IMR-90 (cell line): ENCODE data around the gene PPM1G. TPM values are rescaled to one million over a fixed set of nuclear protein-coding genes. Genes with fewer than 3 reads are reported as not detected.

Source experiments
- ATAC-seq: fragments of 200-7000 bp; cut with Tn5 transposase; 2 replicates; pipeline ENCODE4 v1.9.1; 2020; ENCODE audit warnings: low read depth, mild to moderate bottlenecking, moderate library complexity
- BruUV-seq: library from RNA; stranded (reverse); fragments of 400-500 nt; replicated peaks from 2 replicates; lab custom pipeline; 2021; lab: Mats Ljungman, UMichigan
- CTCF ChIA-PET: fragments of 300-600 bp; formaldehyde crosslinking; extraction: SDS; loops from one replicate; lab custom pipeline; 2021; ENCODE audit warnings: antibody characterized with exemption; lab: Yijun Ruan, JAX
- POLR2A ChIA-PET: fragments of 300-600 bp; sonication (Branson Sonifier 250); formaldehyde crosslinking; loops from one replicate; lab custom pipeline; 2022; ENCODE audit warnings: antibody characterized with exemption; ENCODE audit not compliant: unreplicated experiment; lab: Charles Lee
- DNase-seq: peaks from one replicate; pipeline ENCODE4 v3.0.0; 2013
- H2AFZ ChIP-seq: replicated peaks from 2 replicates; pipeline ENCODE3; 2013; ENCODE audit warnings: low read length, mild to moderate bottlenecking; ENCODE audit not compliant: poor library complexity
- H2AK5ac ChIP-seq: 2 replicates; pipeline ENCODE4 v1.6.1; 2013; ENCODE audit warnings: low read depth, low read length, inconsistent platforms
- H2AK9ac ChIP-seq: replicated peaks from 2 replicates; pipeline ENCODE3; 2013; ENCODE audit warnings: mild to moderate bottlenecking, low read depth, low read length, moderate library complexity; ENCODE audit not compliant: poor library complexity
- H2BK120ac ChIP-seq: 2 replicates; pipeline ENCODE4 v1.6.1; 2013; ENCODE audit warnings: low read depth, low read length, inconsistent platforms
- H2BK15ac ChIP-seq: 3 replicates; pipeline ENCODE4 v1.6.1; 2013; ENCODE audit warnings: low read depth, low read length, inconsistent platforms
- H2BK20ac ChIP-seq: 2 replicates; pipeline ENCODE4 v1.6.1; 2013; ENCODE audit warnings: low read depth, mild to moderate bottlenecking, inconsistent platforms, low read length, moderate library complexity
- H2BK5ac ChIP-seq: 2 replicates; pipeline ENCODE4 v1.6.1; 2013; ENCODE audit warnings: mild to moderate bottlenecking, low read depth, low read length, inconsistent platforms; ENCODE audit not compliant: poor library complexity, severe bottlenecking
- H3K14ac ChIP-seq: replicated peaks from 2 replicates; pipeline ENCODE4 v1.6.1; 2013; ENCODE audit warnings: low read depth, low read length, inconsistent platforms
- H3K18ac ChIP-seq: 2 replicates; pipeline ENCODE4 v1.6.1; 2013; ENCODE audit warnings: low read depth, low read length, control low read depth
- H3K23ac ChIP-seq: 2 replicates; pipeline ENCODE4 v1.6.1; 2013; ENCODE audit warnings: low read depth, low read length, inconsistent platforms
- H3K27ac ChIP-seq: 2 replicates; pipeline ENCODE4 v1.5.1; 2013; ENCODE audit warnings: mild to moderate bottlenecking, control low read depth, low read length; ENCODE audit not compliant: insufficient read depth
- H3K27me3 ChIP-seq: 2 replicates; pipeline ENCODE4 v1.6.1; 2013; ENCODE audit warnings: low read length; ENCODE audit not compliant: control insufficient read depth, insufficient read depth
- H3K36me3 ChIP-seq: 2 replicates; pipeline ENCODE4 v1.6.1; 2013; ENCODE audit warnings: low read length, mixed read lengths; ENCODE audit not compliant: control insufficient read depth, insufficient read depth
- H3K4ac ChIP-seq: 2 replicates; pipeline ENCODE4 v1.6.1; 2013; ENCODE audit warnings: low read depth, low read length, inconsistent platforms
- H3K4me1 ChIP-seq: 2 replicates; pipeline ENCODE4 v1.6.1; 2013; ENCODE audit warnings: low read length, mixed read lengths; ENCODE audit not compliant: control insufficient read depth, insufficient read depth
- H3K4me2 ChIP-seq: 2 replicates; pipeline ENCODE4 v1.6.1; 2013; ENCODE audit warnings: low read depth, mild to moderate bottlenecking, control low read depth, low read length, moderate library complexity
- H3K4me3 ChIP-seq: 2 replicates; pipeline ENCODE4 v1.5.1; 2013; ENCODE audit warnings: low read depth, mild to moderate bottlenecking, control low read depth, low read length, moderate library complexity; ENCODE audit not compliant: insufficient read depth
- H3K56ac ChIP-seq: 2 replicates; pipeline ENCODE4 v1.6.1; 2013; ENCODE audit warnings: low read length, inconsistent platforms; ENCODE audit not compliant: insufficient read depth; ENCODE audit errors: extremely low read depth
- H3K79me1 ChIP-seq, 2 experiments: 2 replicates each; pipeline ENCODE4 v1.6.1; 2013; ENCODE audit warnings: low read length in 2 of 2, inconsistent platforms in 1 of 2, low read depth in 1 of 2
- H3K9ac ChIP-seq: 2 replicates; pipeline ENCODE4 v1.6.1; 2013; ENCODE audit warnings: low read depth, low read length, control low read depth
- H3K9me1 ChIP-seq: 2 replicates; pipeline ENCODE4 v1.6.1; 2013; ENCODE audit warnings: low read length, inconsistent platforms; ENCODE audit not compliant: insufficient read depth
- H3K9me3 ChIP-seq: 2 replicates; pipeline ENCODE4 v1.6.1; 2013; ENCODE audit warnings: low read length; ENCODE audit not compliant: control insufficient read depth, insufficient read depth
- H4K20me1 ChIP-seq: 2 replicates; pipeline ENCODE4 v1.6.1; 2013; ENCODE audit warnings: low read length, inconsistent platforms; ENCODE audit not compliant: insufficient read depth
- H4K5ac ChIP-seq: 2 replicates; pipeline ENCODE4 v1.6.1; 2013; ENCODE audit warnings: mild to moderate bottlenecking, low read depth, low read length, control low read depth
- H4K8ac ChIP-seq, 2 experiments: 2 replicates each; pipeline ENCODE4 v1.6.1; 2013; ENCODE audit warnings: low read depth in 2 of 2, low read length in 2 of 2, control low read depth in 1 of 2, inconsistent platforms in 1 of 2
- H4K91ac ChIP-seq: 2 replicates; pipeline ENCODE4 v1.6.1; 2013; ENCODE audit warnings: low read depth, low read length, inconsistent platforms; ENCODE audit not compliant: insufficient read depth
- CEBPB ChIP-seq: IDR thresholded peaks from 2 replicates; pipeline ENCODE4 v1.6.1; 2012; ENCODE audit warnings: low read depth, low read length, improper control_type of control experiment
- CTCF ChIP-seq: conservative IDR thresholded peaks from 2 replicates; pipeline ENCODE4 v1.5.1; 2012; ENCODE audit warnings: mild to moderate bottlenecking, low read depth, low read length, improper control_type of control experiment
- FOS ChIP-seq: fragments of 150-350 bp; IDR thresholded peaks from 2 replicates; pipeline ENCODE4 v1.6.1; 2016; ENCODE audit warnings: low read depth, low read length
- MAFK ChIP-seq: IDR thresholded peaks from 2 replicates; pipeline ENCODE4 v1.6.1; 2012; ENCODE audit warnings: low read depth, low read length, improper control_type of control experiment
- MXI1 ChIP-seq: IDR thresholded peaks from 2 replicates; pipeline ENCODE4 v1.6.1; 2012; ENCODE audit warnings: low read depth, mild to moderate bottlenecking, low read length, moderate library complexity, borderline replicate concordance
- NFE2L2 ChIP-seq: fragments of 150-350 bp; IDR thresholded peaks from 2 replicates; pipeline ENCODE4 v1.6.1; 2016; ENCODE audit warnings: low read depth, mild to moderate bottlenecking, low read length
- RAD21 ChIP-seq: IDR thresholded peaks from 2 replicates; pipeline ENCODE4 v1.6.1; 2012; ENCODE audit warnings: low read length, improper control_type of control experiment
- RCOR1 ChIP-seq: IDR thresholded peaks from 2 replicates; pipeline ENCODE4 v1.6.1; 2012; ENCODE audit warnings: mild to moderate bottlenecking, low read length, improper control_type of control experiment; ENCODE audit not compliant: insufficient replicate concordance
- WGBS, 2 experiments: methylation state at CpG; one replicate each; pipeline versions ENCODE4 v1.1.5 to v1.1.7; 2013; ENCODE audit warnings: missing lambda C conversion rate in 2 of 2; ENCODE audit not compliant: insufficient read length in 1 of 2; ENCODE audit errors: extremely low coverage in 2 of 2; 5-methylcytosine and 5-hydroxymethylcytosine counted together
- dilution Hi-C: fragments of 300-500 bp; cut with HindIII; formaldehyde crosslinking; loops from one replicate; pipeline ENCODE4 v1.14.3; 2018; ENCODE audit warnings: low sequenced_read_pairs; ENCODE audit not compliant: unreplicated experiment
- in situ Hi-C: fragments of 300-500 bp; cut with MboI; formaldehyde crosslinking; loops from 3 replicates; pipeline ENCODE4 v1.14.3; 2019; ENCODE audit warnings: low sequenced_read_pairs, inconsistent platforms, mixed read lengths
- intact Hi-C: fragments of 100-400 bp; cut with micrococcal nuclease; formaldehyde crosslinking; loops from 2 replicates; pipeline ENCODE4 v1.10.0; 2022
- polyA plus RNA-seq, 3 experiments: library from polyadenylated mRNA; depleted of rRNA; stranded (reverse); fragments of >200 nt; gene quantifications; 2 replicates each; pipeline ENCODE4 v1.2.3, GENCODE V29; 2012; ENCODE audit warnings: low replicate concordance in 1 of 3
- total RNA-seq: library from RNA; depleted of rRNA; stranded (reverse); fragments of >200 nt; gene quantifications from 2 replicates; pipeline ENCODE4 v1.2.3, GENCODE V29; 2012

PPM1G gene
- total and polyA plus RNA-seq, 2 of the 4 experiments (the other 2 are of a cell fraction), result 57.6 to 95.9 TPM

GRCh38 chr2:27398962-27399361 is 10.4 kb downstream of the PPM1G start:
- Histone ChIP-seq H4K20me1 (peaks cover 48% of the 10 kb centered on the region), H4K91ac (no peak overlapping the region), H3K18ac (no peak overlapping the region), H3K36me3 (peaks cover 2% of the 10 kb centered on the region; the same call in 1 of the 2 replicates), H3K9me3 (no peaks in the 10 kb centered on the region), H2BK20ac (no peak overlapping the region), H4K5ac (no peak overlapping the region), H3K14ac (no peak overlapping the region), H2AFZ (no peak overlapping the region), H2BK15ac (no peak overlapping the region), H3K4me1 (no peaks in the 10 kb centered on the region), H3K23ac (no peak overlapping the region), H2BK120ac (no peak overlapping the region), H2AK9ac (no peak overlapping the region), H2BK5ac (no peak overlapping the region), H3K9ac (no peak overlapping the region), H3K79me1 (peaks cover 15 to 44% of the 10 kb centered on the region in 2 experiments), H4K8ac (no peak overlapping the region), H3K4me3 (no peak overlapping the region), H3K27me3 (no peaks in the 10 kb centered on the region), H3K56ac (no peak overlapping the region), H3K4ac (no peak overlapping the region), H2AK5ac (no peak overlapping the region), H3K4me2 (no peak overlapping the region), H3K27ac (no peak overlapping the region), H3K9me1 (no peaks in the 10 kb centered on the region)
- ATAC-seq (no peak), DNase-seq (no peak)
- CTCF ChIA-PET, result no interaction called here
- POLR2A ChIA-PET, result interaction anchor here (0.6 kb wide), 1 partner anchor 494 kb away, joined by 4 read pairs; no protein-coding TSS in a partner anchor
- dilution Hi-C loops (no loop called here), intact Hi-C loops (no loop called here), in situ Hi-C loops (no loop called here)
- 100% methylated on average over 1 of the region's 5 CpGs; no CpG with 5 or more reads in 1 of the 2 experiments for WGBS, 2 experiments
- BruUV-seq, result no TSS peak
- TF ChIP-seq CTCF (no peak), FOS (no peak), RAD21 (no peak), MXI1 (no peak), MAFK (no peak), RCOR1 (no peak), NFE2L2 (no peak), CEBPB (no peak)
